Suprapubic skin (tissue), 4 donors: ENCODE data around the gene EML4. TPM values are rescaled to one million over a fixed set of nuclear protein-coding genes. Genes with fewer than 3 reads are reported as not detected.
"Not testable (repeated sequence)": the region's sequence is repeated elsewhere in the genome, so short reads cannot be mapped to it uniquely, and the experiment has no call there.

ENCODE experiments used
- DNase-seq, 2 donors: peaks; one replicate each; pipeline ENCODE4 v3.0.0-alpha.2; 2019; ENCODE audit warnings: low spot score in 2 of 2
- H3K27ac ChIP-seq: fragments of 200-600 bp; sonication (generic); one replicate; pipeline ENCODE4 v1.5.1; 2019
- H3K27me3 ChIP-seq: fragments of 200-600 bp; sonication (generic); one replicate; pipeline ENCODE4 v1.5.1; 2019
- H3K36me3 ChIP-seq: fragments of 200-600 bp; sonication (generic); one replicate; pipeline ENCODE4 v1.5.1; 2019
- H3K4me1 ChIP-seq: fragments of 200-600 bp; sonication (generic); one replicate; pipeline ENCODE4 v1.5.1; 2019
- H3K4me3 ChIP-seq: fragments of 200-600 bp; sonication (generic); one replicate; pipeline ENCODE4 v1.5.1; 2019; ENCODE audit warnings: mild to moderate bottlenecking
- H3K9me3 ChIP-seq: fragments of 200-600 bp; sonication (generic); one replicate; pipeline ENCODE4 v1.5.1; 2019
- EP300 ChIP-seq: sonication (generic); formaldehyde crosslinking; IDR thresholded peaks from one replicate; pipeline ENCODE4 v1.6.1; 2017; ENCODE audit warnings: antibody characterized with exemption
- POLR2A ChIP-seq, 2 donors: fragments of 450-650 bp; IDR thresholded peaks; one replicate each; pipeline ENCODE4 v1.6.1; 2017; ENCODE audit warnings: antibody characterized with exemption in 2 of 2, mild to moderate bottlenecking in 2 of 2, moderate library complexity in 2 of 2
- POLR2AphosphoS5 ChIP-seq, 3 donors: sonication (generic); formaldehyde crosslinking; IDR thresholded peaks; one replicate each; pipeline ENCODE4 v1.6.1; 2017; ENCODE audit warnings: antibody characterized with exemption in 3 of 3
- WGBS: methylation state at CpG from one replicate; pipeline ENCODE4 v1.1.5; 2018; 5-methylcytosine and 5-hydroxymethylcytosine counted together
- total RNA-seq, 4 donors: library from RNA; depleted of rRNA; stranded (reverse); fragments of >200 nt; gene quantifications; one replicate each; pipeline ENCODE4 v1.1.0, GENCODE V29; 2016
- TF ChIP-seq, protein P1 (sequence below), 2 donors: fragments of 200-600 bp in 1 of 2; fragments of 450-650 bp in 1 of 2; sonication (generic) in 1 of 2; IDR thresholded peaks; one replicate each; pipeline ENCODE4 v1.5.1; 2016 to 2019; ENCODE audit warnings: antibody characterized with exemption in 2 of 2, mild to moderate bottlenecking in 1 of 2, moderate library complexity in 1 of 2

Gene EML4
- total RNA-seq, 4 donors from 2014 or later = 38.9 to 67.1 (median 43.3) TPM

GRCh38 chr2:42261518-42262195, 92.5 kb downstream of the EML4 start:
- no peaks in the 10 kb centered on the region for H3K27me3 ChIP-seq
- no peaks in the 10 kb centered on the region for H3K4me1 ChIP-seq
- 87% methylated on average over 3 of the region's 3 CpGs for WGBS
- H3K9me3 ChIP-seq = no peaks in the 10 kb centered on the region
- no peak overlapping the region for H3K27ac ChIP-seq
- no peak for DNase-seq
- TF ChIP-seq EP300 (no peak), POLR2A (IDR thresholded peaks at IDR 0.05) (no peak)
- TF ChIP-seq, protein P1, sequence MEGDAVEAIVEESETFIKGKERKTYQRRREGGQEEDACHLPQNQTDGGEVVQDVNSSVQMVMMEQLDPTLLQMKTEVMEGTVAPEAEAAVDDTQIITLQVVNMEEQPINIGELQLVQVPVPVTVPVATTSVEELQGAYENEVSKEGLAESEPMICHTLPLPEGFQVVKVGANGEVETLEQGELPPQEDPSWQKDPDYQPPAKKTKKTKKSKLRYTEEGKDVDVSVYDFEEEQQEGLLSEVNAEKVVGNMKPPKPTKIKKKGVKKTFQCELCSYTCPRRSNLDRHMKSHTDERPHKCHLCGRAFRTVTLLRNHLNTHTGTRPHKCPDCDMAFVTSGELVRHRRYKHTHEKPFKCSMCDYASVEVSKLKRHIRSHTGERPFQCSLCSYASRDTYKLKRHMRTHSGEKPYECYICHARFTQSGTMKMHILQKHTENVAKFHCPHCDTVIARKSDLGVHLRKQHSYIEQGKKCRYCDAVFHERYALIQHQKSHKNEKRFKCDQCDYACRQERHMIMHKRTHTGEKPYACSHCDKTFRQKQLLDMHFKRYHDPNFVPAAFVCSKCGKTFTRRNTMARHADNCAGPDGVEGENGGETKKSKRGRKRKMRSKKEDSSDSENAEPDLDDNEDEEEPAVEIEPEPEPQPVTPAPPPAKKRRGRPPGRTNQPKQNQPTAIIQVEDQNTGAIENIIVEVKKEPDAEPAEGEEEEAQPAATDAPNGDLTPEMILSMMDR (IDR thresholded peaks at IDR 0.05) = no peak
- peaks cover 21% of the 10 kb centered on the region for H3K36me3 ChIP-seq
- H3K4me3 ChIP-seq = no peak overlapping the region

GRCh38 chr2:42266236-42266635, 97.1 kb downstream of the EML4 start:
- Histone ChIP-seq H3K27ac (no peak overlapping the region), H3K4me1 (peaks cover 5% of the 10 kb centered on the region), H3K36me3 (peaks cover 17% of the 10 kb centered on the region), H3K4me3 (no peak overlapping the region), H3K27me3 (no peaks in the 10 kb centered on the region), H3K9me3 (no peaks in the 10 kb centered on the region)
- TF ChIP-seq POLR2A (IDR thresholded peaks at IDR 0.05) (no peak), POLR2AphosphoS5 (IDR thresholded peaks at IDR 0.05) (no peak), EP300 (no peak)
- TF ChIP-seq, protein P1 (IDR thresholded peaks at IDR 0.05) = no peak
- WGBS = 100% methylated on average over 4 of the region's 4 CpGs
- DNase-seq = no peak

DNA sequence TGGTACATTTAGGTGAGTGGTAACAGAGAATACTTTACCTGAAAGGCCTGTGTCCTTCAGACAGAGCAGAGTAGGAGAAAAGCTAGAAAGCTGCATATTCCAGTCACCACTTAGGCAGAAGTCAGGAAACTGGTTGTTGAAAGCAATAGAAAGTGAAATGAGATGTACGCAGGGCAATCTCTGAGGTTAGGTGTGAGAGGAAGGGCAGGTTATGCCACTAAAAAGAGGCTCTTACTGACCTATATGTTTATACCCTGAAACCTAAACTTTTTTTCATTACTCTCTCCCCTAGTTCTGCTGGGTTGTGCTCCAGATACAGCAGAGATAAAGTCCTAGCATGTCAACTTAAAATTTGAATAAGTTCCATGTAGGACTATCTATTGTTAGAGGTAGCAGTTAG, 98.4 kb downstream of the EML4 start:
- WGBS = 44% methylated on average over 1 of the region's 1 CpG
- Histone ChIP-seq H3K4me1 (peaks cover 7% of the 10 kb centered on the region), H3K27ac (no peak overlapping the region), H3K36me3 (peaks cover 17% of the 10 kb centered on the region), H3K9me3 (no peaks in the 10 kb centered on the region), H3K27me3 (no peaks in the 10 kb centered on the region), H3K4me3 (no peak overlapping the region)
- TF ChIP-seq EP300 (no peak), POLR2AphosphoS5 (IDR thresholded peaks at IDR 0.05) (no peak), POLR2A (IDR thresholded peaks at IDR 0.05) (no peak)
- TF ChIP-seq, protein P1 (IDR thresholded peaks at IDR 0.05) = no peak
- no peak for DNase-seq

DNA sequence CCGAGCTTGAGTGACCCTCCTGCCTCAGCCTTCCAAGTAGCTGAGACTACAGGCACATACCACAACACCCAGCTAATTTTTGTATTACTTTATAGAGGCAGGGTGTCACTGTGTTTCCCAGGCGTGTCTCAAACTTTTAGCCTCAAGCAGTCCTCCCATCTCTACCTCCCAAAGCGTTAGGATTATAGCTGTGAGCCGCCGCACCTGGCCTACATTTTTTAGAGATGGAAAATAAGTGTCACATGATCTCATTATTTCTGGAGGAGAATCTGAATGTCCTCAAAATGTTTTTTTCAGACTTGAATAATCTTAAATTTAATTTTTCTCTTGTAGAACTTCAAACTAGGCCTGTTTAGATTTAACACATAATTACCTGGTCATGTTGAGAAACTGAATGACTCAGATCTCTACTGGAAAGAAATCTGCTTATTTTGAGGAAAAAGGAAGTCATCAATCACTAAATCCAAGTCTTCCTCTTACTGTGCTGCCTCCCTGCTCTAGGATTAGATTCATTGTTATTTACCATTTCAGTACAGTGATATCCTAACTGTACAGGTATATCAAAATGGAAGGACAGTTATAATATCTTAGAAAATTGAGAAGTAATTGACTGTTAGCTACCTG, 99.5 kb downstream of the EML4 start:
- Histone ChIP-seq H3K4me3 (no peak overlapping the region), H3K27me3 (no peaks in the 10 kb centered on the region), H3K9me3 (no peaks in the 10 kb centered on the region), H3K36me3 (peaks cover 15% of the 10 kb centered on the region), H3K4me1 (peaks cover 7% of the 10 kb centered on the region), H3K27ac (no peak overlapping the region)
- 75% methylated on average over 5 of the region's 5 CpGs for WGBS
- TF ChIP-seq, protein P1 (IDR thresholded peaks at IDR 0.05) = no peak
- no peak for TF ChIP-seq POLR2AphosphoS5 (IDR thresholded peaks at IDR 0.05)
- no peak for TF ChIP-seq POLR2A (IDR thresholded peaks at IDR 0.05)
- TF ChIP-seq EP300 = no peak
- no peak for DNase-seq

DNA sequence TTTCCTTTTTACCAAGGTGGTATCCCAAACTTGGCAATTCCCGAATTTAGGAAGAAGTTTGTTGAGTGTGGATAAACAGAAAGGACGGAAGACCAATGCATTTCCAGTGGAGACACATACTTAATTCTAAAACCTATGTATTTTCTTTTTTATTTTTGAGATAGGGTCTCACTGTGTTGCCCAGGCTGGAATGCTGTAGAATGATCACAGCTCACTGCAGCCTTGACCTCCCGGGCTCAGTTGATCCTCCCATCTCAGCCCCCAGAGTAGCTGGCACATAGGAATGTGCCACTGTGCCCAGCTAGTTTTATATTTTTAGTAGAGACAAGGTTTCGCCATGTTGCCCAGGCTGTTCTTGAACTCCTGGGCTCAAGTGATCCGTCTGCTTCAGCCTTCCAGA, 101.6 kb downstream of the EML4 start:
- no peak overlapping the region for H3K4me3 ChIP-seq
- peaks cover 9% of the 10 kb centered on the region for H3K36me3 ChIP-seq
- no peaks in the 10 kb centered on the region for H3K27me3 ChIP-seq
- TF ChIP-seq EP300 (no peak), POLR2AphosphoS5 (IDR thresholded peaks at IDR 0.05) (no peak), POLR2A (IDR thresholded peaks at IDR 0.05) (no peak)
- TF ChIP-seq, protein P1 (IDR thresholded peaks at IDR 0.05) = no peak
- no peaks in the 10 kb centered on the region for H3K9me3 ChIP-seq
- peaks cover 7% of the 10 kb centered on the region for H3K4me1 ChIP-seq
- 90% methylated on average over 5 of the region's 5 CpGs for WGBS
- H3K27ac ChIP-seq = no peak overlapping the region
- DNase-seq = no peak

DNA sequence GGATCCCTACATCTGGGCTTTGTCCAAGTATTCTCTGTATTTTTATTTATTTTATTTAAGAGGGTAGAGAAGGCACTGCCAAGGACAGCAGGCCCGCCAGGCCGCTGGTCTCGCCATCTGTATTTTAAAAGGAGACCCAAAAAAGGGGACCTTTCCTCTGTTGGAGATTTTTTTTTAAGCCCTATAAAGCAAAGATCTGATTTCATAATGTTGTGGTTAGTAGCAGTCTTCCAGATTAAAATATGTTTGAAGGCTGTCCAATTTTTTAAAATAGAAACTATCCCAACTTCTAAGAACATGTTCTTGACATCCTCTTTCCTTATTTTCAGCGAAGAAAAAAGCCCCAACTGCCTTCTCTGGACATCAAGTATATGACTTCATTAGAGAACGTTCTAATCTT, 102.1 kb downstream of the EML4 start:
- not testable (repeated sequence) for H3K4me1 ChIP-seq, H3K27ac ChIP-seq, H3K27me3 ChIP-seq, H3K4me3 ChIP-seq, H3K36me3 ChIP-seq, H3K9me3 ChIP-seq, DNase-seq
- WGBS = 62% methylated on average over 5 of the region's 5 CpGs
